GM19395 (cell line): Measurements from ENCODE around the gene C11orf42.
A peak's percentile ranks its signal among the peaks of the same experiment; 100 is the strongest.
"Not testable (repeated sequence)": the region's sequence is repeated elsewhere in the genome, so short reads cannot be mapped to it uniquely, and the experiment has no call there.

Experiments
- ATAC-seq: cut with Tn5 transposase; IDR thresholded peaks from one replicate; pipeline ENCODE4 v1.9.1; 2021; ENCODE audit warnings: mild to moderate bottlenecking, moderate library complexity; ENCODE audit not compliant: unreplicated experiment

Gene C11orf42

GRCh38 chr11:6217722-6218121 lies 12.4 kb downstream of the C11orf42 start:
- ATAC-seq, result no peak

- no peak for ATAC-seq
Observed at GRCh38 chr11:6219359-6219758, 14.0 kb downstream of the C11orf42 start.

GRCh38 chr11:6223854-6224253 lies 18.5 kb downstream of the C11orf42 start:
- no peak for ATAC-seq

GRCh38 chr11:6224421-6224820 lies 19.1 kb downstream of the C11orf42 start:
- ATAC-seq, result no peak

- no peak for ATAC-seq
Observed at GRCh38 chr11:6225024-6225423, 19.7 kb downstream of the C11orf42 start.

GRCh38 chr11:6225896-6226295 lies 20.5 kb downstream of the C11orf42 start:
- ATAC-seq, result no peak

- no peak for ATAC-seq
Observed at GRCh38 chr11:6228520-6228919, 23.2 kb downstream of the C11orf42 start.

GRCh38 chr11:6229911-6230310 lies 24.6 kb downstream of the C11orf42 start:
- no peak for ATAC-seq

- ATAC-seq, result no peak
Observed at GRCh38 chr11:6232899-6233298, 27.5 kb downstream of the C11orf42 start.

GRCh38 chr11:6233984-6234386 lies 28.6 kb downstream of the C11orf42 start:
- peak; percentile 0 for ATAC-seq

- peak; percentile 95 for ATAC-seq
Observed at GRCh38 chr11:6234387-6235107, 29.2 kb downstream of the C11orf42 start, which contains the start of gene FHIP1B. FHIP1B (minus strand) TSS chr11:6234636; CDS start chr11:6224516, 10,120 bp downstream.

GRCh38 chr11:6237266-6237665 lies 31.9 kb downstream of the C11orf42 start:
- ATAC-seq, result no peak

GRCh38 chr11:6237761-6238302 lies 32.5 kb downstream of the C11orf42 start:
- ATAC-seq, result no peak

- no peak for ATAC-seq
Observed at GRCh38 chr11:6238902-6239301, 33.5 kb downstream of the C11orf42 start, which contains the start of gene CNGA4. CNGA4 (plus strand) TSS chr11:6239089; CDS start chr11:6239207, 118 bp downstream.

GRCh38 chr11:6240139-6240538 lies 34.8 kb downstream of the C11orf42 start:
- ATAC-seq, result no peak

GRCh38 chr11:6240781-6241180 lies 35.4 kb downstream of the C11orf42 start:
- no peak for ATAC-seq

- no peak for ATAC-seq
Observed at GRCh38 chr11:6241316-6241715, 36.0 kb downstream of the C11orf42 start.

- no peak for ATAC-seq
Observed at GRCh38 chr11:6245536-6245935, 40.2 kb downstream of the C11orf42 start.

- ATAC-seq, result no peak
Observed at GRCh38 chr11:6248248-6248647, 42.9 kb downstream of the C11orf42 start.

- not testable (repeated sequence) for ATAC-seq
Observed at GRCh38 chr11:6248897-6249296, 43.5 kb downstream of the C11orf42 start.

- ATAC-seq, result no peak
Observed at GRCh38 chr11:6249770-6250555, 44.6 kb downstream of the C11orf42 start.
